HG03280 (cell line): ENCODE results near the gene RIMS4.

Experiments
- ATAC-seq: cut with Tn5 transposase; IDR thresholded peaks from one replicate; pipeline ENCODE4 v1.9.1; 2021; ENCODE audit warnings: mild to moderate bottlenecking, moderate library complexity; ENCODE audit not compliant: unreplicated experiment

The RIMS4 gene

GRCh38 chr20:44796758-44797457 is 13.4 kb downstream of the RIMS4 start:
- no peak for ATAC-seq

- no peak for ATAC-seq
Observed at GRCh38 chr20:44796311-44796710, 14.0 kb downstream of the RIMS4 start.

GRCh38 chr20:44795836-44796235 is 14.5 kb downstream of the RIMS4 start:
- no peak for ATAC-seq

- no peak for ATAC-seq
Observed at GRCh38 chr20:44792796-44793195, 17.6 kb downstream of the RIMS4 start.

- ATAC-seq: no peak
Observed at GRCh38 chr20:44790638-44791393, 19.5 kb downstream of the RIMS4 start.

- no peak for ATAC-seq
Observed at GRCh38 chr20:44788706-44789456, 21.5 kb downstream of the RIMS4 start.

- ATAC-seq: no peak
Observed at GRCh38 chr20:44787299-44787698, 23.0 kb downstream of the RIMS4 start.

GRCh38 chr20:44785768-44786167 is 24.6 kb downstream of the RIMS4 start:
- no peak for ATAC-seq

- ATAC-seq: no peak
Observed at GRCh38 chr20:44784688-44785087, 25.7 kb downstream of the RIMS4 start.

GRCh38 chr20:44781791-44782190 is 28.6 kb downstream of the RIMS4 start:
- no peak for ATAC-seq

GRCh38 chr20:44781118-44781517 is 29.2 kb downstream of the RIMS4 start:
- ATAC-seq: no peak

- ATAC-seq: no peak
Observed at GRCh38 chr20:44780226-44780625, 30.1 kb downstream of the RIMS4 start.

GRCh38 chr20:44776980-44777379 is 33.4 kb downstream of the RIMS4 start:
- no peak for ATAC-seq

- no peak for ATAC-seq
Observed at GRCh38 chr20:44773070-44773829, 37.1 kb downstream of the RIMS4 start.

GRCh38 chr20:44772636-44773035 is 37.7 kb downstream of the RIMS4 start:
- ATAC-seq: no peak

GRCh38 chr20:44771172-44771535 is 39.2 kb downstream of the RIMS4 start:
- no peak for ATAC-seq

- ATAC-seq: no peak
Observed at GRCh38 chr20:44770484-44771171, 39.7 kb downstream of the RIMS4 start.

GRCh38 chr20:44769481-44769863 is 40.9 kb downstream of the RIMS4 start:
- no peak for ATAC-seq

GRCh38 chr20:44768854-44769480 is 41.4 kb downstream of the RIMS4 start:
- no peak for ATAC-seq

GRCh38 chr20:44768256-44768655 is 42.1 kb downstream of the RIMS4 start:
- no peak for ATAC-seq
